ENCODE data around the gene ARFGEF2. TPM values are rescaled to one million over a fixed set of nuclear protein-coding genes. Genes with fewer than 3 reads are reported as not detected.

The ARFGEF2 gene
- 10 to 100 TPM; 18.2 to 18.6 TPM for total RNA-seq

DNA sequence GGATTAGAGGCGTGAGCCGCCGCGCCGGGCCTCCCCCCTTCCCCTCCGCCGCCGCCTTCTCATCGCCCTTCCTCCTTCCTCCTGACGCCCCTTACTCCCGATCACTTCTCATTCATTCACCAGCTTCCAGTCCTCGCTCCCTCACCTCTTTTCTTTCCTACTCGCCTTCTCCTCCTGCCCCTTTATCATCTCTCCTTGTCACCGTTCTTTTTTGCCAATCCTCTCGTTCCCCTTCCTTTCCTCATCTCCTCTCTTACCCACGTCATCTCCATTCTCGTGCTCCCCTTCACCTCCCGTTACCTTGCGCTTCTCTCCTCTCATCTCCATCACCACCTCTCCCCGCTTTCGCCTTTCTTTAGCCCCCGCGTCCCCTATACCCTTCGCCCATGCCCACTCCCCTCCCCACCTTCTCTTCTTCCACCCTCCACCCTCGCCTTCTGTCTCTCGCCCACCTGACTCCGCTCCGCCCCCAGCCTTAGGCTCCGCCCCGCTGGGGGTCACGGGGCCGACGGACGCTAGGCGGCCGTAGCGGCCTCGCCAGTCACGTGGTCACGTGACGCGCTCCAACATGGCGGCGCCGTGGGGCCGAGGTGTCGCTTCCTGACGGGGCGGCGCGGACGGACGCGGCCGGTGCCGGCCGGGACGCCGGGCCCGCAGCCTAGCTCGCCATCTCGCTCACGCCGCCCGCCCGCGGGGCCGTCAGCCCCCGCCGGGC, at the start of gene ARFGEF2:
Gene ARFGEF2 (plus strand): TSS at position 544 of the 715 bp plus-strand sequence. CDS start 179 bp downstream, outside the sequence.
- intact Hi-C loops (cut with micrococcal nuclease) = loop anchor here (1.0 to 10.0 kb wide), 3 partner anchors 99 to 243 kb away; partner anchors contain the start of gene CSE1L
- H3K27me3 Mint-ChIP-seq (ENCODE audit: low read depth) = no peaks in the 10 kb centered on the region
- DNase-seq = peak; percentile 94
- CTCF ChIA-PET = interaction anchor here (1.0 to 1.2 kb wide), 2 partner anchors 12 to 264 kb away, joined by 3 read pairs; no protein-coding TSS in a partner anchor
- peaks cover 2% of the 10 kb centered on the region for H3K36me3 Mint-ChIP-seq (ENCODE audit: low read depth)
- H3K9me3 Mint-ChIP-seq = no peaks in the 10 kb centered on the region
- peaks cover 46% of the 10 kb centered on the region for H3K4me1 Mint-ChIP-seq (ENCODE audit: low read depth)
- H3K27ac Mint-ChIP-seq = peak within 1 kb of the TSS; percentile 98
- H3K4me3 Mint-ChIP-seq = peak within 1 kb of the TSS; percentile 100

GRCh38 chr20:48875233-48875913, 46.1 kb upstream of the ARFGEF2 start:
- intact Hi-C loops (cut with micrococcal nuclease) = no loop called here
- no peaks in the 10 kb centered on the region for H3K36me3 Mint-ChIP-seq (ENCODE audit: low read depth)
- H3K4me3 Mint-ChIP-seq = no peak overlapping the region
- H3K9me3 Mint-ChIP-seq = no peaks in the 10 kb centered on the region
- CTCF ChIA-PET = interaction anchor here (0.5 to 1.0 kb wide), 2 partner anchors 218 to 226 kb away, joined by 3 to 4 read pairs; no protein-coding TSS in a partner anchor
- no peak for DNase-seq
- H3K27me3 Mint-ChIP-seq (ENCODE audit: low read depth) = no peaks in the 10 kb centered on the region
- no peak overlapping the region for H3K27ac Mint-ChIP-seq
- peaks cover 8% of the 10 kb centered on the region for H3K4me1 Mint-ChIP-seq (ENCODE audit: low read depth)

GRCh38 chr20:48875914-48876240, 45.6 kb upstream of the ARFGEF2 start:
- CTCF ChIA-PET = interaction anchor here (0.5 to 0.7 kb wide), 2 partner anchors 227 to 1654 kb away, joined by 3 read pairs; no protein-coding TSS in a partner anchor
- intact Hi-C loops (cut with micrococcal nuclease) = no loop called here
- Mint-ChIP-seq H3K4me1 (ENCODE audit: low read depth) (peaks cover 8% of the 10 kb centered on the region), H3K27me3 (ENCODE audit: low read depth) (no peaks in the 10 kb centered on the region), H3K36me3 (ENCODE audit: low read depth) (no peaks in the 10 kb centered on the region), H3K4me3 (no peak overlapping the region), H3K9me3 (no peaks in the 10 kb centered on the region), H3K27ac (no peak overlapping the region)
- no peak for DNase-seq

- H3K27ac Mint-ChIP-seq = no peak overlapping the region
- peaks cover 5% of the 10 kb centered on the region for H3K4me1 Mint-ChIP-seq (ENCODE audit: low read depth)
- no peaks in the 10 kb centered on the region for H3K36me3 Mint-ChIP-seq (ENCODE audit: low read depth)
- DNase-seq = no peak
- CTCF ChIA-PET = interaction anchor here (0.6 kb wide), 1 partner anchor 193 kb away, joined by 4 read pairs; no protein-coding TSS in a partner anchor
- no peak overlapping the region for H3K4me3 Mint-ChIP-seq
- no peaks in the 10 kb centered on the region for H3K9me3 Mint-ChIP-seq
- no peaks in the 10 kb centered on the region for H3K27me3 Mint-ChIP-seq (ENCODE audit: low read depth)
- intact Hi-C loops (cut with micrococcal nuclease) = no loop called here
Measured at GRCh38 chr20:48877304-48877703, 44.2 kb upstream of the ARFGEF2 start.

DNA sequence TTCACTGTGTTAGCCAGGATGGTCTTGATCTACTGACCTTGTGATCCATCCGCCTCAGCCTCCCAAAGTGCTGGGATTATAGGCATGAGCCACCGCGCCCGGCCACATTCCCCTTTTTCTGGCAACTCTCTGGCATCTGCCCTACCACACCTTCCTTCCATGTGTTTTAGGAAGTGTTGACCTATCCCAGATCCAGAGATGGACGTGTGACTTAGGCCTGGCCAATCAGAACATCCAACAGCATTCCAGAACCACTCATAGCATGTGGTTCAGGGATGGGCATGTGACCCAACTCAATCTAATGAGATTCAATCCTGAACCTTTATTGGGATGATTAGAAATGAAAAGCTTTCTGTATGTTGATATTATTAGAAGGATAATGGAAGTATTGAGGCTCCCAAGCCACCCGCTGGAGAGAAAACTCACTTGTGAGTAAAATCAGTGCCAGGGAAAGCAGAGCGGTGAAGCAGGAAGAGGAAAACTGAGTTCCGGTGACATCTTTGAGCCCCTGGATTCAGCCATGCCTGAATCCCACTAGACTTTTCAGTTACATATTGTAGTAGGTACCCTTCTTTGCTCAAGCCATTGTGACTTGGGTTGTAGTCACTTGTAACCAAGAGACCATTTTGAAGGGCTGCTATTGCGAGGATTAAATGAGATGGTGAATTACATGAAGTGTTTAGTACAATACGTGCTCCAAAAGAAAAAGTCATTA, 42.8 kb upstream of the ARFGEF2 start:
- H3K4me1 Mint-ChIP-seq (ENCODE audit: low read depth) = no peaks in the 10 kb centered on the region
- H3K27ac Mint-ChIP-seq = no peak overlapping the region
- H3K36me3 Mint-ChIP-seq (ENCODE audit: low read depth) = no peaks in the 10 kb centered on the region
- CTCF ChIA-PET = no interaction called here
- no peaks in the 10 kb centered on the region for H3K9me3 Mint-ChIP-seq
- no peak overlapping the region for H3K4me3 Mint-ChIP-seq
- no peak for DNase-seq
- intact Hi-C loops (cut with micrococcal nuclease) = no loop called here
- no peaks in the 10 kb centered on the region for H3K27me3 Mint-ChIP-seq (ENCODE audit: low read depth)

GRCh38 chr20:48879612-48880245, 41.8 kb upstream of the ARFGEF2 start:
- CTCF ChIA-PET = interaction anchor here (1.7 kb wide), 1 partner anchor 222 kb away, joined by 4 read pairs; no protein-coding TSS in a partner anchor
- Mint-ChIP-seq H3K36me3 (ENCODE audit: low read depth) (no peaks in the 10 kb centered on the region), H3K27ac (no peak overlapping the region)

DNA sequence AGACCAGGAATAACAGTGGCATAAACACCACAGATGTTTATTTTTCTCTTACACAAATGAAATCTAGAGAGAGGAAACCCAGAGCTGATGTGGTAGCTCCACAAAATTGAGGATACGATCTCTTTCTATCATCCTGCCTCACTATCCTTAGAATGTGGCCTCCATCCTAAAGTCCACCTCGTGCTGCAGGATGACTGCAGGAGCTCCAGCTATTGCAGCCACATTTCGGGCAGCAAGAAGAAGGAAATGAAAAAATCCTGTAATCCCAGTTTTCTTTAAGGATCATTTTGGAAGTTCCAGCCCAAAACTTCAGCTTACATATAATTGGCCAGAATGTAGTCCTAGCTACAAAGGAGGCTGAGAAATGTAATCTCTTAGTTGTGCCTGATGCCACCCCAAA, 41.2 kb upstream of the ARFGEF2 start:
- Mint-ChIP-seq H3K9me3 (no peaks in the 10 kb centered on the region), H3K27ac (no peak overlapping the region), H3K4me1 (ENCODE audit: low read depth) (no peaks in the 10 kb centered on the region), H3K36me3 (ENCODE audit: low read depth) (no peaks in the 10 kb centered on the region), H3K27me3 (ENCODE audit: low read depth) (no peaks in the 10 kb centered on the region), H3K4me3 (no peak overlapping the region)
- CTCF ChIA-PET = interaction anchor here (1.7 kb wide), 1 partner anchor 223 kb away, joined by 4 read pairs; no protein-coding TSS in a partner anchor
- no peak for DNase-seq
- intact Hi-C loops (cut with micrococcal nuclease) = no loop called here

More at GRCh38 chr20:48879612-48880245, 41.8 kb upstream of the ARFGEF2 start:
- H3K4me1 Mint-ChIP-seq (ENCODE audit: low read depth) = no peaks in the 10 kb centered on the region
- intact Hi-C loops (cut with micrococcal nuclease) = no loop called here
- H3K4me3 Mint-ChIP-seq = no peak overlapping the region
- H3K9me3 Mint-ChIP-seq = no peaks in the 10 kb centered on the region
- H3K27me3 Mint-ChIP-seq (ENCODE audit: low read depth) = no peaks in the 10 kb centered on the region
- DNase-seq = no peak

- no peaks in the 10 kb centered on the region for H3K9me3 Mint-ChIP-seq
- H3K36me3 Mint-ChIP-seq (ENCODE audit: low read depth) = no peaks in the 10 kb centered on the region
- no peak overlapping the region for H3K27ac Mint-ChIP-seq
- DNase-seq = no peak
- no peaks in the 10 kb centered on the region for H3K4me1 Mint-ChIP-seq (ENCODE audit: low read depth)
- H3K4me3 Mint-ChIP-seq = no peak overlapping the region
- intact Hi-C loops (cut with micrococcal nuclease) = no loop called here
- H3K27me3 Mint-ChIP-seq (ENCODE audit: low read depth) = no peaks in the 10 kb centered on the region
- CTCF ChIA-PET = interaction anchor here (1.1 to 1.7 kb wide), 2 partner anchors 223 to 224 kb away, joined by 3 to 4 read pairs; no protein-coding TSS in a partner anchor
Measured at GRCh38 chr20:48880981-48881657, 40.4 kb upstream of the ARFGEF2 start.

DNA sequence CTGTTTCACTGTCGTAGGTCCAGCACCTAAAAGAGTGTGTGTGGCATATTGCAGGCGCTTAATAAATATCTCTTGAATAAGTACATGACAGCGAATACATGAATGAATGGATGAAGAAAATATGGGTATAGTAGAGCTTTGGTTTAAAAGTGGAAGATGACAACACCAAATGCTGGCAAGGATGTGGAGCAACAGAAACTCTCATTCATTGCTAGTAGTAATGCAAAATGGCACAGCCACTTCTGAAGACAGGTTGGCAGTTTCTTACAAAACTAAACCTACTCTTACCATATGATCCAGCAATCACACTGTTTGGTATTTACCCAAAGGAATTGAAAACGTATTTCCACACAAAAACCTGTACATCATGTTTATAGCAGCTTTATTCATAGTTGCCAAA, 36.3 kb upstream of the ARFGEF2 start:
- Mint-ChIP-seq H3K9me3 (no peaks in the 10 kb centered on the region), H3K4me3 (no peak overlapping the region), H3K27me3 (ENCODE audit: low read depth) (no peaks in the 10 kb centered on the region), H3K36me3 (ENCODE audit: low read depth) (no peaks in the 10 kb centered on the region), H3K4me1 (ENCODE audit: low read depth) (no peaks in the 10 kb centered on the region), H3K27ac (no peak overlapping the region)
- CTCF ChIA-PET = interaction anchor here (0.6 kb wide), 2 partner anchors 44 to 96 kb away, joined by 3 read pairs; no protein-coding TSS in a partner anchor
- DNase-seq = no peak
- intact Hi-C loops (cut with micrococcal nuclease) = no loop called here

GRCh38 chr20:48886194-48886593, 35.3 kb upstream of the ARFGEF2 start:
- no peak overlapping the region for H3K4me3 Mint-ChIP-seq
- H3K27me3 Mint-ChIP-seq (ENCODE audit: low read depth) = no peaks in the 10 kb centered on the region
- no peaks in the 10 kb centered on the region for H3K36me3 Mint-ChIP-seq (ENCODE audit: low read depth)
- no peaks in the 10 kb centered on the region for H3K9me3 Mint-ChIP-seq
- intact Hi-C loops (cut with micrococcal nuclease) = no loop called here
- CTCF ChIA-PET = no interaction called here
- H3K27ac Mint-ChIP-seq = no peak overlapping the region
- H3K4me1 Mint-ChIP-seq (ENCODE audit: low read depth) = no peaks in the 10 kb centered on the region
- no peak for DNase-seq

- no peaks in the 10 kb centered on the region for H3K4me1 Mint-ChIP-seq (ENCODE audit: low read depth)
- H3K4me3 Mint-ChIP-seq = no peak overlapping the region
- no peaks in the 10 kb centered on the region for H3K27me3 Mint-ChIP-seq (ENCODE audit: low read depth)
- H3K27ac Mint-ChIP-seq = no peak overlapping the region
- no peak for DNase-seq
- intact Hi-C loops (cut with micrococcal nuclease) = no loop called here
- H3K36me3 Mint-ChIP-seq (ENCODE audit: low read depth) = no peaks in the 10 kb centered on the region
- H3K9me3 Mint-ChIP-seq = no peaks in the 10 kb centered on the region
- CTCF ChIA-PET = no interaction called here
Measured at GRCh38 chr20:48886811-48887210, 34.7 kb upstream of the ARFGEF2 start.

Data from activated naive CD4-positive, alpha-beta T cell treated with anti-CD3 and anti-CD28 coated beads for 36 hours (primary cell).